Activated CD8-positive, alpha-beta T cell treated with anti-CD3 and anti-CD28 coated beads for 36 hours (primary cell): ENCODE data around the gene MBNL3. TPM values are rescaled to one million over a fixed set of nuclear protein-coding genes. Genes with fewer than 3 reads are reported as not detected.

Source experiments
- ATAC-seq: fragments of 200-7000 bp; cut with Tn5 transposase; one replicate; pipeline ENCODE4 v1.10.0; 2021; ENCODE audit warnings: mild to moderate bottlenecking, moderate library complexity
- CTCF ChIA-PET: fragments of 350-600 bp; sonication (Branson Sonifier 250); formaldehyde crosslinking; loops from one replicate; lab custom pipeline; 2021; ENCODE audit warnings: antibody characterized with exemption; lab: Charles Lee
- POLR2A ChIA-PET: fragments of 350-600 bp; sonication (Branson Sonifier 250); formaldehyde crosslinking; loops from one replicate; lab custom pipeline; 2021; ENCODE audit warnings: antibody characterized with exemption; lab: Charles Lee
- DNase-seq: peaks from one replicate; pipeline ENCODE4 v3.0.0-alpha.2; 2020
- H3K27ac Mint-ChIP-seq: one replicate; pipeline ENCODE4 v1.8.0; 2021; ENCODE audit warnings: mild to moderate bottlenecking, mixed read lengths
- H3K27me3 Mint-ChIP-seq: one replicate; pipeline ENCODE4 v1.8.0; 2021; ENCODE audit warnings: mixed read lengths
- H3K36me3 Mint-ChIP-seq: one replicate; pipeline ENCODE4 v1.8.0; 2021; ENCODE audit warnings: low read depth, mixed read lengths
- H3K4me1 Mint-ChIP-seq: one replicate; pipeline ENCODE4 v1.8.0; 2021; ENCODE audit warnings: low read depth, mixed read lengths
- H3K4me3 Mint-ChIP-seq: one replicate; pipeline ENCODE4 v1.8.0; 2021; ENCODE audit warnings: mild to moderate bottlenecking, moderate library complexity, mixed read lengths
- H3K9me3 Mint-ChIP-seq: one replicate; pipeline ENCODE4 v1.8.0; 2021; ENCODE audit warnings: mixed read lengths
- CTCF ChIP-seq: fragments of 200-600 bp; IDR thresholded peaks from one replicate; pipeline ENCODE4 v1.8.0; 2022; ENCODE audit warnings: antibody characterized with exemption, mild to moderate bottlenecking
- intact Hi-C: fragments of 100-400 bp; cut with micrococcal nuclease; formaldehyde crosslinking; loops from one replicate; pipeline ENCODE4 v1.10.0; 2022
- total RNA-seq, 2 experiments: library from RNA; stranded (reverse); gene quantifications; one replicate each; pipeline ENCODE4 v1.2.3, GENCODE V29; 2021

MBNL3 gene
- total RNA-seq, 2 experiments from 2014 or later: 19.8 to 23.3 TPM

- H3K27ac Mint-ChIP-seq: no peak overlapping the region
- TF ChIP-seq CTCF: no peak
- H3K36me3 Mint-ChIP-seq: no peaks in the 10 kb centered on the region
- DNase-seq (no peak), ATAC-seq (no peak)
- H3K9me3 Mint-ChIP-seq: no peaks in the 10 kb centered on the region
- no peak overlapping the region for H3K4me3 Mint-ChIP-seq
- no peaks in the 10 kb centered on the region for H3K27me3 Mint-ChIP-seq
- ChIA-PET CTCF (no interaction called here), POLR2A (no interaction called here)
- intact Hi-C loops: no loop called here
- no peaks in the 10 kb centered on the region for H3K4me1 Mint-ChIP-seq
Observed at GRCh38 chrX:132520213-132520612, 31.4 kb upstream of the MBNL3 start.

GRCh38 chrX:132518401-132518800 lies 29.6 kb upstream of the MBNL3 start:
- Mint-ChIP-seq H3K36me3 (no peaks in the 10 kb centered on the region), H3K4me3 (no peak overlapping the region), H3K9me3 (no peaks in the 10 kb centered on the region), H3K27me3 (no peaks in the 10 kb centered on the region), H3K4me1 (no peaks in the 10 kb centered on the region), H3K27ac (no peak overlapping the region)
- TF ChIP-seq CTCF: no peak
- POLR2A ChIA-PET: no interaction called here
- intact Hi-C loops: no loop called here
- no peak for ATAC-seq
- DNase-seq: no peak
- CTCF ChIA-PET: no interaction called here

- H3K4me1 Mint-ChIP-seq: no peaks in the 10 kb centered on the region
- DNase-seq (no peak), ATAC-seq (no peak)
- CTCF ChIA-PET: no interaction called here
- POLR2A ChIA-PET: no interaction called here
- no peak overlapping the region for H3K27ac Mint-ChIP-seq
- H3K27me3 Mint-ChIP-seq: no peaks in the 10 kb centered on the region
- intact Hi-C loops: no loop called here
- no peaks in the 10 kb centered on the region for H3K9me3 Mint-ChIP-seq
- no peak for TF ChIP-seq CTCF
- no peak overlapping the region for H3K4me3 Mint-ChIP-seq
- H3K36me3 Mint-ChIP-seq: no peaks in the 10 kb centered on the region
Observed at GRCh38 chrX:132508834-132509233, 20.0 kb upstream of the MBNL3 start.

- no peak for TF ChIP-seq CTCF
- no peak for DNase-seq
- no peak overlapping the region for H3K4me3 Mint-ChIP-seq
- no peaks in the 10 kb centered on the region for H3K27me3 Mint-ChIP-seq
- no peaks in the 10 kb centered on the region for H3K9me3 Mint-ChIP-seq
- no peak overlapping the region for H3K27ac Mint-ChIP-seq
- ATAC-seq: no peak
- intact Hi-C loops: no loop called here
- CTCF ChIA-PET: no interaction called here
- POLR2A ChIA-PET: no interaction called here
- H3K4me1 Mint-ChIP-seq: no peaks in the 10 kb centered on the region
- H3K36me3 Mint-ChIP-seq: no peaks in the 10 kb centered on the region
Observed at GRCh38 chrX:132505116-132505515, 16.3 kb upstream of the MBNL3 start.

- TF ChIP-seq CTCF: no peak
- Mint-ChIP-seq H3K4me1 (no peaks in the 10 kb centered on the region), H3K9me3 (no peaks in the 10 kb centered on the region), H3K27me3 (no peaks in the 10 kb centered on the region), H3K4me3 (no peak overlapping the region), H3K36me3 (no peaks in the 10 kb centered on the region), H3K27ac (no peak overlapping the region)
- no peak for DNase-seq
- CTCF ChIA-PET: interaction anchor here (0.6 kb wide), 1 partner anchor 222 kb away, joined by 3 read pairs; no protein-coding TSS in a partner anchor
- POLR2A ChIA-PET: no interaction called here
- intact Hi-C loops: no loop called here
- ATAC-seq: no peak
Observed at GRCh38 chrX:132504417-132504816, 15.6 kb upstream of the MBNL3 start.
